ENCODE data around the gene ABO.
"Not testable (repeated sequence)": the region's sequence is repeated elsewhere in the genome, so short reads cannot be mapped to it uniquely, and the experiment has no call there.

ABO gene

GRCh38 chr9:133261753-133262120, 13.3 kb downstream of the ABO start:
- no peak for DNase-seq

GRCh38 chr9:133261103-133261752, 13.8 kb downstream of the ABO start:
- no peak for DNase-seq

- DNase-seq = no peak
Observed at GRCh38 chr9:133260334-133261102, 14.5 kb downstream of the ABO start.

- DNase-seq = no peak
Observed at GRCh38 chr9:133258061-133259015, 16.7 kb downstream of the ABO start.

- DNase-seq = no peak
Observed at GRCh38 chr9:133257465-133257956, 17.5 kb downstream of the ABO start.

GRCh38 chr9:133256686-133257091, 18.3 kb downstream of the ABO start:
- no peak for DNase-seq

GRCh38 chr9:133256136-133256461, 18.9 kb downstream of the ABO start:
- no peak for DNase-seq

- no peak for DNase-seq
Observed at GRCh38 chr9:133255371-133256135, 19.4 kb downstream of the ABO start.

GRCh38 chr9:133254471-133254870, 20.5 kb downstream of the ABO start:
- no peak for DNase-seq

- no peak for DNase-seq
Observed at GRCh38 chr9:133253268-133253667, 21.7 kb downstream of the ABO start.

- no peak for DNase-seq
Observed at GRCh38 chr9:133252301-133253020, 22.5 kb downstream of the ABO start.

- no peak for DNase-seq
Observed at GRCh38 chr9:133251773-133252172, 23.2 kb downstream of the ABO start.

- not testable (repeated sequence) for DNase-seq
Observed at GRCh38 chr9:133251221-133251620, 23.8 kb downstream of the ABO start.

GRCh38 chr9:133250741-133251170, 24.2 kb downstream of the ABO start:
- DNase-seq = no peak

- DNase-seq = no peak
Observed at GRCh38 chr9:133249337-133249736, 25.7 kb downstream of the ABO start.

GRCh38 chr9:133248726-133249295, 26.2 kb downstream of the ABO start:
- no peak for DNase-seq

- DNase-seq = no peak
Observed at GRCh38 chr9:133247632-133248031, 27.4 kb downstream of the ABO start.

- DNase-seq = no peak
Observed at GRCh38 chr9:133246991-133247390, 28.0 kb downstream of the ABO start.

- no peak for DNase-seq
Observed at GRCh38 chr9:133246562-133246961, 28.4 kb downstream of the ABO start.

GRCh38 chr9:133242991-133243390, 32.0 kb downstream of the ABO start:
- no peak for DNase-seq

- no peak for DNase-seq
Observed at GRCh38 chr9:133242241-133242640, 32.8 kb downstream of the ABO start.

All from CD4-positive, alpha-beta T cell treated with Interleukin-12 subunit alpha and Interleukin-12 subunit beta, for 1 hour (primary cell).